ENCODE measurements around the gene UTP20.

GRCh38 chr12:101257357-101257756, 22.5 kb upstream of the UTP20 start:
- no peak for TF ChIP-seq CTCF (IDR thresholded peaks at IDR 0.05; ENCODE audit: insufficient read depth, low read depth, low read length)
- TF ChIP-seq EZH2 (IDR thresholded peaks at IDR 0.05; ENCODE audit: insufficient read depth, low read length): no peak
